ENCODE measurements around the gene RAB20.

DNA sequence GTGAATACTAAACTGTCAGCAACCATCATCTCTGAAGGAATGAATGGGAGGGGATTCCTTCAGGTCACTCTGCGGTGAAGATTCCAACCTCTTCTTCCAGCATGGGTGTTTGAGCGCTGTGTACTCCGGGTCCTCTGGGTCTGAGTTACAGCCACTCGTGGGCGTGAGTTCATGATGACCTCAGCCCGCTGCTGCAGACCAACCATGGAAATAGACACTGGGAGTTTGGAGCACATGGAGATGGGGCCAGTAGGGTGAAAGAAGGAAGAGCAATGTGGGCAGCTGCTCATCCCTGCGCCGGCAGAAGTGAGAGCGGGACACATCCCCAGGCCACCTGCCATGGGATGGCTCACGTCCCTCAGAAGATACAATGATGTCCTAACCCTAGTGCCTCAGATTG, 16.8 kb upstream of the RAB20 start:
- TF ChIP-seq, protein P1, sequence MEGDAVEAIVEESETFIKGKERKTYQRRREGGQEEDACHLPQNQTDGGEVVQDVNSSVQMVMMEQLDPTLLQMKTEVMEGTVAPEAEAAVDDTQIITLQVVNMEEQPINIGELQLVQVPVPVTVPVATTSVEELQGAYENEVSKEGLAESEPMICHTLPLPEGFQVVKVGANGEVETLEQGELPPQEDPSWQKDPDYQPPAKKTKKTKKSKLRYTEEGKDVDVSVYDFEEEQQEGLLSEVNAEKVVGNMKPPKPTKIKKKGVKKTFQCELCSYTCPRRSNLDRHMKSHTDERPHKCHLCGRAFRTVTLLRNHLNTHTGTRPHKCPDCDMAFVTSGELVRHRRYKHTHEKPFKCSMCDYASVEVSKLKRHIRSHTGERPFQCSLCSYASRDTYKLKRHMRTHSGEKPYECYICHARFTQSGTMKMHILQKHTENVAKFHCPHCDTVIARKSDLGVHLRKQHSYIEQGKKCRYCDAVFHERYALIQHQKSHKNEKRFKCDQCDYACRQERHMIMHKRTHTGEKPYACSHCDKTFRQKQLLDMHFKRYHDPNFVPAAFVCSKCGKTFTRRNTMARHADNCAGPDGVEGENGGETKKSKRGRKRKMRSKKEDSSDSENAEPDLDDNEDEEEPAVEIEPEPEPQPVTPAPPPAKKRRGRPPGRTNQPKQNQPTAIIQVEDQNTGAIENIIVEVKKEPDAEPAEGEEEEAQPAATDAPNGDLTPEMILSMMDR (IDR thresholded peaks at IDR 0.05 in 8 of 11, conservative IDR thresholded peaks at IDR 0.05 in 3 of 11), result no peak
- TF ChIP-seq POLR2A (IDR thresholded peaks at IDR 0.05), result no peak
- TF ChIP-seq POLR2AphosphoS5 (IDR thresholded peaks at IDR 0.05), result no peak

All from spleen (tissue), 7 donors.